Spinal cord (tissue), 10 donors: ENCODE results near the gene C1orf50. TPM values are rescaled to one million over a fixed set of nuclear protein-coding genes. Genes with fewer than 3 reads are reported as not detected.

Source experiments
- DNase-seq, 6 donors: peaks; one replicate each; pipeline versions ENCODE4 v3.0.0 to v3.0.0-alpha.2; 2013 to 2015; ENCODE audit warnings: low spot score in 6 of 6, low read depth in 4 of 6
- H3K27ac ChIP-seq: one replicate; pipeline ENCODE4 v1.5.1; 2013; ENCODE audit warnings: low read depth, low read length, control low read depth
- H3K27me3 ChIP-seq: one replicate; pipeline ENCODE4 v1.6.1; 2013; ENCODE audit warnings: low read length; ENCODE audit not compliant: control insufficient read depth, insufficient read depth
- H3K36me3 ChIP-seq: one replicate; pipeline ENCODE4 v1.6.1; 2013; ENCODE audit warnings: low read length; ENCODE audit not compliant: control insufficient read depth, insufficient read depth
- H3K4me1 ChIP-seq: one replicate; pipeline ENCODE4 v1.6.1; 2013; ENCODE audit warnings: low read length; ENCODE audit not compliant: control insufficient read depth, insufficient read depth
- H3K4me3 ChIP-seq: one replicate; pipeline ENCODE4 v1.5.1; 2013; ENCODE audit warnings: low read depth, low read length, control low read depth
- H3K9me3 ChIP-seq: one replicate; pipeline ENCODE4 v1.6.1; 2013; ENCODE audit warnings: low read length; ENCODE audit not compliant: control insufficient read depth, insufficient read depth
- WGBS: methylation state at CpG from one replicate; pipeline ENCODE4 v1.1.5; 2013; ENCODE audit warnings: missing lambda C conversion rate; ENCODE audit not compliant: insufficient coverage; 5-methylcytosine and 5-hydroxymethylcytosine counted together
- polyA plus RNA-seq, 2 donors: library from polyadenylated mRNA; unstranded; fragments of 120-200 nt; gene quantifications; one replicate each; pipeline ENCODE4 v1.2.1, GENCODE V29; 2013; ENCODE audit not compliant: insufficient read length in 2 of 2
- total RNA-seq, 2 donors: library from RNA; depleted of rRNA in 1 of 2; stranded (reverse); fragments of 120-200 nt in 1 of 2; fragments of >200 nt in 1 of 2; gene quantifications; one replicate each; pipeline versions ENCODE4 v1.2.3 to v1.2.4, GENCODE V29; 2013 to 2014
- donor health status: healthy.

C1orf50 gene
- total and polyA plus RNA-seq, 4 donors = 6.7 to 15.2 (median 9.3) TPM

GRCh38 chr1:42753070-42753469, 14.0 kb upstream of the C1orf50 start:
- H3K27ac ChIP-seq = no peak overlapping the region
- no peak overlapping the region for H3K4me3 ChIP-seq
- H3K9me3 ChIP-seq = no peaks in the 10 kb centered on the region
- peaks cover 68% of the 10 kb centered on the region for H3K36me3 ChIP-seq
- H3K4me1 ChIP-seq = no peaks in the 10 kb centered on the region
- H3K27me3 ChIP-seq = no peaks in the 10 kb centered on the region
- WGBS = no CpG with 5 or more reads among the region's 1 CpG
- DNase-seq = no peak

- Histone ChIP-seq H3K4me3 (no peak overlapping the region), H3K4me1 (peaks cover under 1% of the 10 kb centered on the region), H3K27ac (no peak overlapping the region), H3K27me3 (no peaks in the 10 kb centered on the region), H3K36me3 (peaks cover 60% of the 10 kb centered on the region), H3K9me3 (no peaks in the 10 kb centered on the region)
- peak in 2 of 6 donors; percentile 70 to 85 for DNase-seq
- 75% methylated on average over 8 of the region's 17 CpGs for WGBS
Measured at GRCh38 chr1:42756956-42757891, 9.8 kb upstream of the C1orf50 start.

DNA sequence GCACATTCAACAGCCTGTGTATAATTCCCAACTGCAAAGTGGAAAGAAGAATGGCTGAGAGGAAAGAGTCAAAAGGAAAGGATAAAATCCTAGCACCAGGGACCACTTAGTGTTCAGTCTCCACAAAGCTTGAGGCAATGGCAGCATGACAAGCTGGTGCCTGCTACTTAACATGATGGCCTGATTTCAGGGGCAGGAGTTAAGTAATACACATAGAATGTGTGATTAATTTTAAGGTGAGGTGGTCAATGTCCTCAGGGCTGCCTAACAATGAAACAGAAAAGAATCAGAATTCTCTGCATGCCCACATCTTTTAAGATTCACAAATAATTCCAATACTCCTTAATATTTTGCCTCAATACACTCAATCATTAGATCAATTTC, 9.2 kb upstream of the C1orf50 start:
- Histone ChIP-seq H3K36me3 (peaks cover 61% of the 10 kb centered on the region), H3K27ac (no peak overlapping the region), H3K9me3 (no peaks in the 10 kb centered on the region), H3K4me3 (no peak overlapping the region), H3K27me3 (no peaks in the 10 kb centered on the region), H3K4me1 (peaks cover 7% of the 10 kb centered on the region)
- DNase-seq = no peak

- Histone ChIP-seq H3K4me1 (peaks cover 10% of the 10 kb centered on the region), H3K27ac (no peak overlapping the region), H3K9me3 (no peaks in the 10 kb centered on the region), H3K4me3 (no peak overlapping the region), H3K27me3 (no peaks in the 10 kb centered on the region), H3K36me3 (peaks cover 59% of the 10 kb centered on the region)
- no peak for DNase-seq
- 87% methylated on average over 3 of the region's 3 CpGs for WGBS
Measured at GRCh38 chr1:42758641-42759040, 8.4 kb upstream of the C1orf50 start.

- no peaks in the 10 kb centered on the region for H3K9me3 ChIP-seq
- peaks cover 14% of the 10 kb centered on the region for H3K4me1 ChIP-seq
- DNase-seq = no peak
- H3K4me3 ChIP-seq = no peak overlapping the region
- no peak overlapping the region for H3K27ac ChIP-seq
- peaks cover 54% of the 10 kb centered on the region for H3K36me3 ChIP-seq
- WGBS = 80% methylated on average over 8 of the region's 9 CpGs
- no peaks in the 10 kb centered on the region for H3K27me3 ChIP-seq
Measured at GRCh38 chr1:42759114-42759513, 7.9 kb upstream of the C1orf50 start.

DNA sequence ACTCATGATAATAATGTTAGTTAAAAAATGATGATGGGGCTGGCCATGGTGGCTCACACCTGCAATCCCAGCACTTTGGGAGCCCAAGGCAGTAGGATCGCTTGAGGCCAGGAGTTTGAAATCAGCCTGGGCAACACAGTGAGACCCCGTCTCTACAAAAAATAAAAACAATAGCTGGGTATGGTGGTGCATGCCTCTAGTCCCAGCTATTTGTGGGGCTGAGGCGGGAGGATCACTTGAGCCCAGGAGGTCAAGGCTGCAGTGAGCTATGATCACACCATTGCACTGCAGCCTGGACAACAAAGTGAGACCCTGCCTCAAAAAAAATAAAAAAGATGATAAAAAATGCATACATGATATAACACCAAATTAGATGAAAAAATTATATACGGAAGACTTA, 5.5 kb upstream of the C1orf50 start:
- WGBS = no CpG with 5 or more reads among the region's 4 CpGs
- Histone ChIP-seq H3K36me3 (peaks cover 34% of the 10 kb centered on the region), H3K9me3 (no peaks in the 10 kb centered on the region), H3K4me1 (peaks cover 17% of the 10 kb centered on the region), H3K4me3 (no peak overlapping the region), H3K27ac (no peak overlapping the region), H3K27me3 (no peaks in the 10 kb centered on the region)
- no peak for DNase-seq

GRCh38 chr1:42762269-42762668, 4.8 kb upstream of the C1orf50 start:
- Histone ChIP-seq H3K9me3 (no peaks in the 10 kb centered on the region), H3K36me3 (peaks cover 32% of the 10 kb centered on the region), H3K27ac (no peak overlapping the region), H3K27me3 (no peaks in the 10 kb centered on the region), H3K4me3 (no peak overlapping the region), H3K4me1 (peaks cover 17% of the 10 kb centered on the region)
- DNase-seq = no peak
- 86% methylated on average over 2 of the region's 5 CpGs for WGBS

DNA sequence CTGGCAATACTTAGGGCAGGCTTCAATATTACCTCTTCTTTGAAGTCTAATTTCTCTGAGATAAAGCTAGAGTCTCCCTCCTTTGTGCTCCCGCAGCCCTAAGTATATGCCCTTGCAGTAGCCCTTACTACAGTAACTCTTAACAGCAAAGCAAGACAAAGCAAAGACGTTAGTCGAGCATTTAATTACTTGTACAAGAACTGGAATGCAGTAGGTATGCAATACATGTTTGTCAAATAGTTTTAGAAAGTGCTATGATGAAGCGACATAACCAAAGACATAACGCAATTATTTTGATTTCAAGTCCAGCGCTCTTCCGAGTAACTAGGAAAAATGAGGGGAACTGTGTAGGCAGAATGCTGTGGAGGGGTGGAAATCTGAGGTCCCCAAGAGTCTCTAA, 1.8 kb upstream of the C1orf50 start:
- whole genome bisulfite sequencing = no CpG with 5 or more reads among the region's 7 CpGs
- H3K27ac ChIP-seq = peak overlapping the region; percentile 93

GRCh38 chr1:42765832-42766740, 963 bp upstream of the C1orf50 start:
- peaks cover 19% of the 10 kb centered on the region for H3K4me1 ChIP-seq
- WGBS = 0% methylated on average over 37 of the region's 44 CpGs
- peaks cover 8% of the 10 kb centered on the region for H3K36me3 ChIP-seq
- no peaks in the 10 kb centered on the region for H3K27me3 ChIP-seq
- no peaks in the 10 kb centered on the region for H3K9me3 ChIP-seq
- H3K4me3 ChIP-seq = peak overlapping the region; percentile 90
- peak overlapping the region; percentile 93 for H3K27ac ChIP-seq
- peak in 3 of 6 donors; percentile 40 to 89 (median 79) for DNase-seq

More for the DNA sequence above, 1.8 kb upstream of the C1orf50 start:
- no peaks in the 10 kb centered on the region for H3K27me3 ChIP-seq
- peak in 3 of 6 donors; percentile 14 to 35 (median 17) for DNase-seq
- peaks cover 17% of the 10 kb centered on the region for H3K4me1 ChIP-seq
- peak overlapping the region; percentile 90 for H3K4me3 ChIP-seq
- no peaks in the 10 kb centered on the region for H3K9me3 ChIP-seq
- peaks cover 14% of the 10 kb centered on the region for H3K36me3 ChIP-seq
